Ovary (tissue), 9 donors: Measurements from ENCODE around the gene CD79A. TPM values are rescaled to one million over a fixed set of nuclear protein-coding genes. Genes with fewer than 3 reads are reported as not detected.

Experiments
- DNase-seq, 5 donors: peaks; one replicate each; pipeline ENCODE4 v3.0.0-alpha.2; 2019 to 2020
- H3K27ac ChIP-seq, 2 donors: fragments of 200-600 bp; one replicate each; pipeline versions ENCODE4 v1.5.1 to v1.8.0; 2019 to 2022
- H3K27me3 ChIP-seq: fragments of 200-600 bp; one replicate; pipeline ENCODE4 v1.8.0; 2022
- H3K36me3 ChIP-seq: fragments of 200-600 bp; sonication (generic); one replicate; pipeline ENCODE4 v1.5.1; 2019
- H3K4me1 ChIP-seq: one replicate; pipeline ENCODE4 v1.8.1; 2013; ENCODE audit warnings: mild to moderate bottlenecking, moderate library complexity; ENCODE audit not compliant: insufficient read depth
- H3K4me3 ChIP-seq: fragments of 200-600 bp; sonication (generic); one replicate; pipeline ENCODE4 v1.5.1; 2017
- H3K9me3 ChIP-seq, 2 donors: fragments of 200-600 bp in 1 of 2; sonication (generic) in 1 of 2; one replicate each; pipeline versions ENCODE4 v1.5.1 to v1.8.1; 2013 to 2019; ENCODE audit warnings: mild to moderate bottlenecking in 1 of 2, moderate library complexity in 1 of 2
- EP300 ChIP-seq: sonication (generic); formaldehyde crosslinking; IDR thresholded peaks from one replicate; pipeline ENCODE4 v1.6.1; 2017; ENCODE audit warnings: antibody characterized with exemption
- POLR2A ChIP-seq: fragments of 450-650 bp; IDR thresholded peaks from one replicate; pipeline ENCODE4 v1.6.1; 2017; ENCODE audit warnings: antibody characterized with exemption, mild to moderate bottlenecking, moderate library complexity
- WGBS, 3 donors: extraction: QIAGEN DNeasy Blood & Tissue Kit in 1 of 3; methylation state at CpG; one replicate each; pipeline versions ENCODE4 v1.1.5 to v1.1.7; 2013 to 2017; 5-methylcytosine and 5-hydroxymethylcytosine counted together
- intact Hi-C, 4 donors: fragments of 100-400 bp; cut with DNase I; formaldehyde crosslinking; loops; one replicate each; pipeline versions ENCODE4 v1.11.0 to v1.15.1; 2022 to 2023
- polyA plus RNA-seq, 2 donors: library from polyadenylated mRNA; stranded (reverse); fragments of 200-250 nt in 1 of 2; fragments of 350-450 nt in 1 of 2; fragmentation: Illumina TruSeq in 1 of 2; extraction: RNeasy Lipid Tissue Mini Kit (QIAGEN cat#74804) in 1 of 2; gene quantifications; one replicate each; pipeline ENCODE4 v1.2.3, GENCODE V29; 2013 to 2014
- total RNA-seq, 7 donors: library from RNA; depleted of rRNA in 2 of 7; stranded (reverse); fragments of >200 nt in 2 of 7; fragmentation: NEBNext Ultra II Directional in 3 of 7; extraction: Animal tissue kit (Norgen Biotek cat#: 25700) in 3 of 7; gene quantifications; one replicate each; pipeline versions ENCODE4 v1.1.0 to v1.2.4, GENCODE V29; 2016 to 2023
- TF ChIP-seq, protein P1 (sequence below), 3 donors: fragments of 450-650 bp in 2 of 3; fragments of 200-600 bp in 1 of 3; IDR thresholded peaks; one replicate each; pipeline versions ENCODE4 v1.5.1 to v1.8.0; 2016 to 2022; ENCODE audit warnings: antibody characterized with exemption in 3 of 3, mild to moderate bottlenecking in 1 of 3
- donor health status: DM: no; HTN: no; CAD: no; lungs with moderate emphysema.
- donor health status: DM: no; HTN: no; CAD: no.
- donor health status: Bipolar disorder and iron deficiency.
- donor health status: DM: yes; HTN: yes; CAD: no.
- donor health status: DM: no; HTN: no; CAD: no.
- donor health status: DM: yes; HTN: yes; CAD: no.

CD79A gene
- total and polyA plus RNA-seq, 9 donors: 0.25 to 1.4 (median 0.63) TPM; not detected in 1

DNA sequence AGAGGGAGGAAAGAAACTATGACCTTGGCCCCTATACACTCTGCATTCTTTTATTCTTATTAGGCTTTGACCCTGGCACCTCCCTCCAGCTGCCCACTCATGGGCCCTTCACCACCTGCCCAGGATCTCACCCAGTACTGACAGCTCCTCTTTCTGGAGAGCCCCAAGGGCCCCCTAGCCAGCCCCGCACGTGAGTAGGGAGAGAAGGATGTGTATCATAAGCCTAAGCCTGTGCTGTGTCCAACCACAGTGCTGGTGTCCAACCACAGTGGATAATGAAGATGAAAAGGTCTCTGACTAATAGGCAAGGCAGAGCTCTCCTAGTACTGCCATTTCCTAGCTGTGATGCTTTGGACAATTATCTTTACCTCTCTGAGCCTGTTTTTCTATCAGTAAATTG lies 28.0 kb upstream of the CD79A start:
- no peaks in the 10 kb centered on the region for H3K27me3 ChIP-seq
- no peaks in the 10 kb centered on the region for H3K4me1 ChIP-seq
- H3K36me3 ChIP-seq: no peaks in the 10 kb centered on the region
- no peak for DNase-seq
- TF ChIP-seq EP300 (no peak), POLR2A (no peak)
- TF ChIP-seq, protein P1, sequence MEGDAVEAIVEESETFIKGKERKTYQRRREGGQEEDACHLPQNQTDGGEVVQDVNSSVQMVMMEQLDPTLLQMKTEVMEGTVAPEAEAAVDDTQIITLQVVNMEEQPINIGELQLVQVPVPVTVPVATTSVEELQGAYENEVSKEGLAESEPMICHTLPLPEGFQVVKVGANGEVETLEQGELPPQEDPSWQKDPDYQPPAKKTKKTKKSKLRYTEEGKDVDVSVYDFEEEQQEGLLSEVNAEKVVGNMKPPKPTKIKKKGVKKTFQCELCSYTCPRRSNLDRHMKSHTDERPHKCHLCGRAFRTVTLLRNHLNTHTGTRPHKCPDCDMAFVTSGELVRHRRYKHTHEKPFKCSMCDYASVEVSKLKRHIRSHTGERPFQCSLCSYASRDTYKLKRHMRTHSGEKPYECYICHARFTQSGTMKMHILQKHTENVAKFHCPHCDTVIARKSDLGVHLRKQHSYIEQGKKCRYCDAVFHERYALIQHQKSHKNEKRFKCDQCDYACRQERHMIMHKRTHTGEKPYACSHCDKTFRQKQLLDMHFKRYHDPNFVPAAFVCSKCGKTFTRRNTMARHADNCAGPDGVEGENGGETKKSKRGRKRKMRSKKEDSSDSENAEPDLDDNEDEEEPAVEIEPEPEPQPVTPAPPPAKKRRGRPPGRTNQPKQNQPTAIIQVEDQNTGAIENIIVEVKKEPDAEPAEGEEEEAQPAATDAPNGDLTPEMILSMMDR (IDR thresholded peaks at IDR 0.05): no peak
- intact Hi-C loops: no loop called here
- H3K4me3 ChIP-seq: no peak overlapping the region
- H3K9me3 ChIP-seq: no peaks in the 10 kb centered on the region
- no peak overlapping the region for H3K27ac ChIP-seq
- WGBS, 3 donors: 35 to 55% (median 51%) methylated on average over 2 of the region's 2 CpGs

DNA sequence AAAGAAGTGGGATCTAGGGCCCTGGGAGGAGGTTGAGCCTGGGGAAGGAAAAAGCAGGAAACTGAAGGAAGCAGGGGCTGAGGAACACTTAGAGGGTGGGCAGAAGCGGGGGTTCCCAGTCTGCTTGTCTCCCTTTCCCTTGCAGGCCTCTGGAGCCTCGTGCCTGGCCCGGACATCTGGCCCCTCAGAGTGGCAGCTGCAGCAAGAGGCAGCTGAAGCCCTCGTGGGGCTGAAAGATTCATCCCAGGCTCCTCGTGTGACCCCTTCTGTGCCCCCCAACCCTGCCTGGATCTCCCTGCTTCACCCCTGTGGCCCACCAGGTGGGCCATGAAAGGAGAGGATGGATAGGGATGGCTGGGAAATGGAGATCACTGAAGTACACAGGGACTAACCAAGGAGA lies 26.7 kb upstream of the CD79A start:
- Histone ChIP-seq H3K36me3 (no peaks in the 10 kb centered on the region), H3K9me3 (no peaks in the 10 kb centered on the region), H3K27ac (no peak overlapping the region), H3K4me3 (no peak overlapping the region), H3K27me3 (no peaks in the 10 kb centered on the region), H3K4me1 (no peaks in the 10 kb centered on the region)
- intact Hi-C loops: no loop called here
- TF ChIP-seq POLR2A (no peak), EP300 (no peak)
- TF ChIP-seq, protein P1 (IDR thresholded peaks at IDR 0.05): no peak
- WGBS, 3 donors: 47 to 63% (median 62%) methylated on average over 5 of the region's 5 CpGs
- no peak for DNase-seq

DNA sequence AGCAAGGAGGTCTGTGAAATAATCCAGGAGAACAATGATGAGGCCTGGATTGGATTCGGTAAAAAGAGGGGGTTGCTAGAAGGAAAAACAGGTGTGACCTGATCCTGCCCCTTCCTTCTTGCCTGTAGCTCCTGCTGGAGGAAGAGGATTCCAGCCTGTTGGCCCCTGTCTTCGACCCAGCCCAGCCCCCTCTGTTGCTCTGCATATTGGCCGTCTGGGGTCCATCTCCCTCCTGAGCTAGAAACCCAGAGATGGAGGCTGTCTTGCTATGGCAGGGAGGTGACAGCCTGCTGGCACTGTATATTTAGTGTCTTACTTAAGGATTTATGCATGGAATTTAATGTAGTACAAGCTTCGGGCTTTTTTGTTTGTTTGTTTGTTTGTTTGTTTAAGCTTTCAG lies 25.6 kb upstream of the CD79A start:
- 13 to 24% (median 16%) methylated on average over 4 of the region's 4 CpGs for WGBS, 3 donors
- Histone ChIP-seq H3K4me3 (no peak overlapping the region), H3K36me3 (no peaks in the 10 kb centered on the region), H3K9me3 (no peaks in the 10 kb centered on the region), H3K4me1 (no peaks in the 10 kb centered on the region), H3K27me3 (no peaks in the 10 kb centered on the region), H3K27ac (no peak overlapping the region)
- no peak for DNase-seq
- intact Hi-C loops: no loop called here
- TF ChIP-seq EP300 (no peak), POLR2A (no peak)
- TF ChIP-seq, protein P1 (IDR thresholded peaks at IDR 0.05): no peak

DNA sequence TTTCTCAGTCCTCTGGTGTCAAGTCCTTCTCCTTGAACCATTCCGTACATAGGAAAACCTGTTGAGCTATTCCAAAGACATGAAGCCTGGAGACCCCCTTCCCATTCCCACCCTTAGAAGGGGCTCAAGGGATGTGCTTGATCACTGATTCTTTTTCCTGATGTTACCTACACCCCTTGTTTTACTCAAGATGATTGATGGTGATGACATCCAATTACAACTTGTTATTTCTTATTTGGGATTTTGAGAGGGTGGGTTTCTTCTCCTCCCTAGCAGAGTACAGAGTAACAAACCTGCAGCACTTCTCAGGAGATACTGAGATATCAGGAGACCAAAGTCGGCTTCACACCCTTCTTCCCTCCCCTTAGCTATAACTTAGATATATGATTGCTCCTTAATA lies 23.7 kb upstream of the CD79A start:
- WGBS, 3 donors: 62 to 87% (median 64%) methylated on average over 2 of the region's 2 CpGs
- no peaks in the 10 kb centered on the region for H3K4me1 ChIP-seq
- TF ChIP-seq EP300 (no peak), POLR2A (no peak)
- TF ChIP-seq, protein P1 (IDR thresholded peaks at IDR 0.05): no peak

More for the DNA sequence above, 23.7 kb upstream of the CD79A start:
- H3K9me3 ChIP-seq: no peaks in the 10 kb centered on the region
- H3K36me3 ChIP-seq: no peaks in the 10 kb centered on the region
- no peak overlapping the region for H3K4me3 ChIP-seq
- H3K27me3 ChIP-seq: no peaks in the 10 kb centered on the region
- no peak overlapping the region for H3K27ac ChIP-seq
- DNase-seq: no peak
- intact Hi-C loops: no loop called here
